ENCODE results near the gene KAZN. TPM values are rescaled to one million over a fixed set of nuclear protein-coding genes. Genes with fewer than 3 reads are reported as not detected.

Gene KAZN
- total and polyA plus RNA-seq, 4 donors: 7.6 to 18.8 (median 11.2) TPM

DNA sequence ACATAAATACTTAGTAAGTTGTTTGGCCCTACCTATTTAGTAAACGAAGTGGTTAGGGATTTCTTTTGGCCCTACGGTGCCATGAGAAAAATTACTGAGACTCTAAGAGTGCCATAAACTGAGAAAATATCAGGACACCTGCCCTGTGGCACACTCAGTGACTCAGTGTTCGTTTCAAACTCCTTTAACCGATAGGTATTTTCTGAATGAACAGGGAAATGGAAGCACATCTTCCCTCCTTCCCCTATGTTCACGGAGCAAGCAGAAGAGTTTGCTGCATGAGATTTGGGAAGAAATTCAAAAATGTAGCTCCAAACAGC lies 134.2 kb downstream of the KAZN start:
- no peak for TF ChIP-seq CTCF (IDR thresholded peaks at IDR 0.05; ENCODE audit: control extremely low read depth, extremely low read depth)
- H3K9me3 ChIP-seq (ENCODE audit: control insufficient read depth in 4 of 4, insufficient read depth in 3 of 4, low read length in 3 of 4): no peaks in the 10 kb centered on the region
- 64 to 76% methylated on average over 5 of the region's 5 CpGs for WGBS, 2 donors
- DNase-seq (no peak), ATAC-seq (ENCODE audit: insufficient read depth, low FRiP score) (no peak)
- no peak overlapping the region for H3K4me3 ChIP-seq
- H3K27me3 ChIP-seq (ENCODE audit: control insufficient read depth in 3 of 3, insufficient read depth in 3 of 3, low read length in 2 of 3): peaks cover 0 to 4% (median 0%) of the 10 kb centered on the region in 3 donors
- H3K4me1 ChIP-seq (ENCODE audit: control insufficient read depth in 5 of 5, insufficient read depth in 5 of 5, low read length in 5 of 5): peaks cover 0 to 13% (median 6%) of the 10 kb centered on the region in 5 donors
- H3K27ac ChIP-seq (ENCODE audit: low read depth in 1 of 2, low read length in 1 of 2): no peak overlapping the region
- H3K36me3 ChIP-seq (ENCODE audit: control insufficient read depth in 4 of 4, insufficient read depth in 4 of 4, low read length in 4 of 4): no peaks in the 10 kb centered on the region
- H3K9ac ChIP-seq (ENCODE audit: insufficient read depth in 1 of 2, low read length in 2 of 2): no peak overlapping the region

- DNase-seq: no peak
- peaks cover 0 to 13% (median 6%) of the 10 kb centered on the region in 5 donors for H3K4me1 ChIP-seq (ENCODE audit: control insufficient read depth in 5 of 5, insufficient read depth in 5 of 5, low read length in 5 of 5)
- no peak overlapping the region for H3K9ac ChIP-seq (ENCODE audit: insufficient read depth in 1 of 2, low read length in 2 of 2)
- H3K27me3 ChIP-seq (ENCODE audit: control insufficient read depth in 3 of 3, insufficient read depth in 3 of 3, low read length in 2 of 3): peaks cover 0 to 4% (median 0%) of the 10 kb centered on the region in 3 donors
- no peaks in the 10 kb centered on the region for H3K36me3 ChIP-seq (ENCODE audit: control insufficient read depth in 4 of 4, insufficient read depth in 4 of 4, low read length in 4 of 4)
- H3K4me3 ChIP-seq: no peak overlapping the region
- no peak for TF ChIP-seq CTCF (IDR thresholded peaks at IDR 0.05; ENCODE audit: control extremely low read depth, extremely low read depth)
- H3K27ac ChIP-seq (ENCODE audit: low read depth in 1 of 2, low read length in 1 of 2): no peak overlapping the region
- H3K9me3 ChIP-seq (ENCODE audit: control insufficient read depth in 4 of 4, insufficient read depth in 3 of 4, low read length in 3 of 4): no peaks in the 10 kb centered on the region
- ATAC-seq (ENCODE audit: insufficient read depth, low FRiP score): no peak
- WGBS, 2 donors: 36 to 44% methylated on average over 21 of the region's 21 CpGs
Observed at GRCh38 chr1:14733048-14733778, 134.7 kb downstream of the KAZN start.

- DNase-seq: no peak
- Histone ChIP-seq H3K9ac (ENCODE audit: insufficient read depth in 1 of 2, low read length in 2 of 2) (no peak overlapping the region), H3K27ac (ENCODE audit: low read depth in 1 of 2, low read length in 1 of 2) (no peak overlapping the region)
Observed at GRCh38 chr1:14733779-14734140, 135.3 kb downstream of the KAZN start.

More at GRCh38 chr1:14733779-14734140, 135.3 kb downstream of the KAZN start:
- no peak for TF ChIP-seq CTCF (IDR thresholded peaks at IDR 0.05; ENCODE audit: control extremely low read depth, extremely low read depth)
- H3K27me3 ChIP-seq (ENCODE audit: control insufficient read depth in 3 of 3, insufficient read depth in 3 of 3, low read length in 2 of 3): peaks cover 0 to 4% (median 0%) of the 10 kb centered on the region in 3 donors
- peaks cover 0 to 13% (median 6%) of the 10 kb centered on the region in 5 donors for H3K4me1 ChIP-seq (ENCODE audit: control insufficient read depth in 5 of 5, insufficient read depth in 5 of 5, low read length in 5 of 5)
- WGBS, 2 donors: 76 to 85% methylated on average over 10 of the region's 10 CpGs
- H3K4me3 ChIP-seq: no peak overlapping the region
- no peak for ATAC-seq (ENCODE audit: insufficient read depth, low FRiP score)
- H3K9me3 ChIP-seq (ENCODE audit: control insufficient read depth in 4 of 4, insufficient read depth in 3 of 4, low read length in 3 of 4): no peaks in the 10 kb centered on the region
- no peaks in the 10 kb centered on the region for H3K36me3 ChIP-seq (ENCODE audit: control insufficient read depth in 4 of 4, insufficient read depth in 4 of 4, low read length in 4 of 4)

Data from lung (tissue), 12 donors.